ENCODE measurements around the gene CERS6.

The CERS6 gene

DNA sequence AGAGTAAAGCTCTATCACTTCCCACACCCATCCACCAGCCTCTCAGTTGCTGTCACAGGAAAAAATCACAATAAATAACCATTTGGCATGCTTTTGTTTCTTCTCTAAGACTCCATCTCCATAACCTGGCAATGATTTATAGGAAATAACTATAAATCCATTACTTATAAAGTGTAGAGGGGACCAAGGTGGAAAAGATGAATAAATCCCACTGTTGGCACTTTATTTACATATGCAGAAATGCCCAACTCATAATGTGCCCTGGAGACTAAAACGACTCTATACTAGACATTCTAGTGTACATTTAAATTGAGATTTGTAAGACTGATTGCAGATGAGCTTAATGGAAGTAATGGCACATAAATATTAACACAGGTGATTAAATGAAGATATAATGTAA is 338.9 kb downstream of the CERS6 start:
- no peak for TF ChIP-seq CTCF (conservative IDR thresholded peaks at IDR 0.05; ENCODE audit: low read depth, low read length)

DNA sequence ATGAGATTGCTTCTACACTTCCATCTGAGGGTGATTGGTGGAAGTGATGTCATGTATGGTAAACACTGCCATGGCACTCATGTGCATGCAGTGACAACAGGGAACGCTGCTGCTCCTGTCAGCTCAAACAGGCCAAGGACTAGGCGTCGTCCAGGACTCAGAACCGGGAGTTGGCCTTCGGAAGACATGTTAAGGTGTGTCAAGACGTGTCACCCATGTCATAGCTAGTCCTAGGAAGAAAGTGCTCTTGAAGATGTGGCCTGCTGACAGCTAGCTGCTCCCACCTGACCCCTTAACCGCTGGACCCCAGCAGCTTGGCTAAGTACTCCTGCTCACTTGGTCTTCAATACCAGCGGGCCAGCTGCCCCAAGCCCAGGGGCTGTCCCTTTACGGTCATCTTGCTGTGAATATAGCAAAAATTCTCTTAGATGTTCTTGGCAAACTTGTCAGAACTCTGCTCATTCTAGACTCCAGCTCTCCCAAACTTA is 340.1 kb downstream of the CERS6 start:
- DNase-seq (ENCODE audit: low read depth): no peak
- no peak for TF ChIP-seq CTCF (conservative IDR thresholded peaks at IDR 0.05; ENCODE audit: low read depth, low read length)
- H3K4me3 ChIP-seq (ENCODE audit: low read length): no peak overlapping the region

More for the DNA sequence above, 338.9 kb downstream of the CERS6 start:
- no peak overlapping the region for H3K4me3 ChIP-seq (ENCODE audit: low read length)
- no peak for DNase-seq (ENCODE audit: low read depth)

DNA sequence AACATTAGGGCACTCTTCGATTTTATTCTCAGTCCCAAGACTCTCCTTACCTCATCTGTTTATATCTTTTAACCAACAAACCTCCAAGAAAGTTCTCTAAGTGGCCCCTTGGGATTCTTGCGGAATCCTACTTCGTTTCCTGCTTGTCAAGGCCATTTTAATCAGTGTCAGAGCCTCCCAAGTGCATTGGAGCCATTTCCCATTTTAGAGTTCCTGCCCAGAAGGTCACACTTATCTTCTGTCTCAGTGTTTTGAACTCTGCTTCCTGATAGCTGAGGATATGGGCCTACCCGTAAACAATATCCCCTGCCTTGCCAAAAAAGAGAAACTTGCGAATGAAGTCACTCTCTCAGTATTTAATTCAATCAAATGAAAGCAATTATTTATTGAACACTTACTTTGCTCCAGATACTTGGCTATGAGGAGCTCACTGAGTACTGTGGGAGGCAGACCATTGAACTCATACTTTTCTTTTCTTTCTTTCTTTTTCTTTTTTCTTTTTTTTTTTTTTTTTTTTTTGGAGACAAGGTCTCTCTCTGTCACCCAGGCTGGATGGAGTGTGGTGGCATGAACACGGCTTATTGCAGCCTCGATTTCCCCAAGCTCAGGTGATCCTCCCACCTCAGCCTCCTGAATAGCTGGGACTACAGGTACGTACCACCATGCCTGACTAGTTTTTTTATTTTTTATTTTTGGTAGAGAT is 340.7 kb downstream of the CERS6 start:
- H3K4me3 ChIP-seq (ENCODE audit: low read length): no peak overlapping the region
- no peak for DNase-seq (ENCODE audit: low read depth)
- no peak for TF ChIP-seq CTCF (conservative IDR thresholded peaks at IDR 0.05; ENCODE audit: low read depth, low read length)

DNA sequence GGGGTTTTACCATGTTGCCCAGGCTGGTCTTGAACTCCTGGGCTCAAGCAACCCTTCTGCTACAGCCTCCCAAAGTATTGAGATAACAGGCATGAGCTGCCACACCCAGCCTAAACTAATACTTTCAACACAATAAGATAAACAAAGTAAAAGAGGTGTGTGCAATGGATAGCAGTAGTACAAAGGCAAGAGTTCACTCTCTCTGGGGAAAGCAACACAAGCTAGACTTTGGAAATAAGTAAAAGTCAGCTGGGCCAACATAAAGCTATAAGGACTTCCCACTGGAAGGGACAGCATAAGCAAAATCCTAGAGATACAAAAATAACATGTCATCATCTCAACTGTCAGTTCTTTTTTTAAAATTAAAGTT is 341.2 kb downstream of the CERS6 start:
- TF ChIP-seq CTCF (conservative IDR thresholded peaks at IDR 0.05; ENCODE audit: low read depth, low read length): no peak
- no peak overlapping the region for H3K4me3 ChIP-seq (ENCODE audit: low read length)
- no peak for DNase-seq (ENCODE audit: low read depth)

- no peak for DNase-seq (ENCODE audit: low read depth)
- H3K4me3 ChIP-seq (ENCODE audit: low read length): no peak overlapping the region
- no peak for TF ChIP-seq CTCF (conservative IDR thresholded peaks at IDR 0.05; ENCODE audit: low read depth, low read length)
Observed at GRCh38 chr2:168798076-168798887, 342.2 kb downstream of the CERS6 start.

DNA sequence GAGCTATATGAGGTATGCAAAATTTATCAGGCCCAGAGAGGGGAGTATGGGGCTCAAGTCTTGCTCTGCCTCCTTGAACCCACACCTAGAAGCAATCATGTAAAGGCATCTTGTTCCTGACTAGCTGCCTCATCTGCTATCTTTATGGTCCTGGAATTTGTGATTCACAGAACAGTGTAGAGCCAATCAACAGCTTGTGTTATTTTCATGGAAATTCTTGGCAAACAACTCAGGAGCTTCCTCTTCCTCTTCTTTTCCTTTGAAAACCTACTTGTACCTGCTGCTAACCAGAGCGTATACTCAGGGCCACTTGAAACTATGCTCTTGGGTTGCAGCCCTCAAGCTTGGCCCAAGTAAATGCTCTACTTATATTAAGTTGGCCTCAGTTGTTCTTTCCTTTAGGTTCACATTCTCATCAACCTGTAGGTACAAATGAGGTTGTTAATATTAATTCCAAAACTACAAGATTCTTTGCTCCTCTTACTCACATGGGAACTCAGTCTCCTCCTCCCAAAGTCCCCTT is 342.9 kb downstream of the CERS6 start:
- no peak for DNase-seq (ENCODE audit: low read depth)
- no peak for TF ChIP-seq CTCF (conservative IDR thresholded peaks at IDR 0.05; ENCODE audit: low read depth, low read length)
- H3K4me3 ChIP-seq (ENCODE audit: low read length): no peak overlapping the region
